Osteoblast (primary cell): ENCODE results near the gene ZNF558. TPM values are rescaled to one million over a fixed set of nuclear protein-coding genes. Genes with fewer than 3 reads are reported as not detected.

Source experiments
- DNase-seq: peaks from one replicate; pipeline ENCODE4 v3.0.0; 2011; ENCODE audit warnings: low spot score, mixed read lengths; ENCODE audit not compliant: insufficient read length; ENCODE audit errors: missing footprints
- H2AFZ ChIP-seq: 2 replicates; pipeline ENCODE4 v1.6.0; 2011; ENCODE audit warnings: mild to moderate bottlenecking, low read length
- H3K27ac ChIP-seq: 2 replicates; pipeline ENCODE4 v1.5.1; 2011; ENCODE audit warnings: mild to moderate bottlenecking, low read depth, low read length, moderate library complexity
- H3K27me3 ChIP-seq: 2 replicates; pipeline ENCODE4 v1.6.0; 2012; ENCODE audit warnings: mild to moderate bottlenecking, control low read depth, inconsistent platforms, low read length, moderate library complexity; ENCODE audit not compliant: insufficient read depth
- H3K36me3 ChIP-seq: 2 replicates; pipeline ENCODE4 v1.5.1; 2011; ENCODE audit warnings: mild to moderate bottlenecking, low read length, control low read depth, moderate library complexity; ENCODE audit not compliant: insufficient read depth
- H3K4me1 ChIP-seq: 2 replicates; pipeline ENCODE4 v1.5.1; 2011; ENCODE audit warnings: mild to moderate bottlenecking, low read length, control low read depth, moderate library complexity; ENCODE audit not compliant: insufficient read depth
- H3K4me2 ChIP-seq: 2 replicates; pipeline ENCODE4 v1.6.0; 2011; ENCODE audit warnings: mild to moderate bottlenecking, low read length; ENCODE audit not compliant: insufficient read depth
- H3K4me3 ChIP-seq: fragments of 200-600 bp; sonication (generic); 3 replicates; pipeline ENCODE4 v1.5.1; 2012; ENCODE audit warnings: mild to moderate bottlenecking, low read length, inconsistent platforms; ENCODE audit not compliant: insufficient read depth
- H3K79me2 ChIP-seq: 2 replicates; pipeline ENCODE4 v1.6.0; 2012; ENCODE audit warnings: mild to moderate bottlenecking, low read length, control low read depth, inconsistent platforms; ENCODE audit not compliant: insufficient read depth
- H3K9me3 ChIP-seq: 2 replicates; pipeline ENCODE4 v1.5.1; 2011; ENCODE audit warnings: low read depth, low read length, control low read depth
- H4K20me1 ChIP-seq: 2 replicates; pipeline ENCODE4 v1.6.0; 2012; ENCODE audit warnings: mild to moderate bottlenecking, low read length, control low read depth; ENCODE audit not compliant: insufficient read depth
- total RNA-seq: library from RNA; depleted of rRNA; stranded (reverse); fragments of >200 nt; gene quantifications from 2 replicates; pipeline ENCODE4 v1.2.3, GENCODE V29; 2012
- TF ChIP-seq, protein P1 (sequence below): IDR thresholded peaks from 2 replicates; pipeline ENCODE4 v1.5.1; 2011; ENCODE audit warnings: mild to moderate bottlenecking, low read depth, low read length, moderate library complexity; ENCODE audit errors: extremely low read depth

ZNF558 gene
- total RNA-seq, 1 donor: 24.6 TPM

DNA sequence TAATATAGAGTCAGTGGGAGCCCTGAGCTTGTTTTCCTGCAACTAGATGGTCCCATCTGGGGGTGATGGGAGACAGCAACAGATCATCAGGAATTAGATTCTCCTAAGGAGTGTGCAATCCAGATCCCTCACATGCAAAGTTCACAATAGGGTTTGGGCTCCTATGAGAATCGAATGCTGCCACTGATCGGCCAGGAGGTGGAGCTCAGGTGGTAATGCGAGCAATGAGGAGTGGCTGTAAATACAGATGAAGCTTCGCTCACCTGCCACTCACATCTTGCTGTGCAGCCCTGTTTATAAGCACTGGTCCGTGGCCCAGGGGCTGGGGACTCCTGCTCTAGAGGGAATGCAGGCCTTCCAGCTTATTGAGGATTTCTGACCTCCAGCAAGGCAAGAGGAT, 5.7 kb downstream of the ZNF558 start:
- no peak for DNase-seq
- no peaks in the 10 kb centered on the region for H3K9me3 ChIP-seq
- TF ChIP-seq, protein P1, sequence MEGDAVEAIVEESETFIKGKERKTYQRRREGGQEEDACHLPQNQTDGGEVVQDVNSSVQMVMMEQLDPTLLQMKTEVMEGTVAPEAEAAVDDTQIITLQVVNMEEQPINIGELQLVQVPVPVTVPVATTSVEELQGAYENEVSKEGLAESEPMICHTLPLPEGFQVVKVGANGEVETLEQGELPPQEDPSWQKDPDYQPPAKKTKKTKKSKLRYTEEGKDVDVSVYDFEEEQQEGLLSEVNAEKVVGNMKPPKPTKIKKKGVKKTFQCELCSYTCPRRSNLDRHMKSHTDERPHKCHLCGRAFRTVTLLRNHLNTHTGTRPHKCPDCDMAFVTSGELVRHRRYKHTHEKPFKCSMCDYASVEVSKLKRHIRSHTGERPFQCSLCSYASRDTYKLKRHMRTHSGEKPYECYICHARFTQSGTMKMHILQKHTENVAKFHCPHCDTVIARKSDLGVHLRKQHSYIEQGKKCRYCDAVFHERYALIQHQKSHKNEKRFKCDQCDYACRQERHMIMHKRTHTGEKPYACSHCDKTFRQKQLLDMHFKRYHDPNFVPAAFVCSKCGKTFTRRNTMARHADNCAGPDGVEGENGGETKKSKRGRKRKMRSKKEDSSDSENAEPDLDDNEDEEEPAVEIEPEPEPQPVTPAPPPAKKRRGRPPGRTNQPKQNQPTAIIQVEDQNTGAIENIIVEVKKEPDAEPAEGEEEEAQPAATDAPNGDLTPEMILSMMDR: no peak
- H3K4me2 ChIP-seq: no peak overlapping the region
- H2AFZ ChIP-seq: no peak overlapping the region
- H3K36me3 ChIP-seq: peaks cover 15% of the 10 kb centered on the region
- peaks cover under 1% of the 10 kb centered on the region for H3K4me1 ChIP-seq
- H3K27ac ChIP-seq: no peak overlapping the region
- no peaks in the 10 kb centered on the region for H3K79me2 ChIP-seq
- no peaks in the 10 kb centered on the region for H4K20me1 ChIP-seq
- no peak overlapping the region for H3K4me3 ChIP-seq
- no peaks in the 10 kb centered on the region for H3K27me3 ChIP-seq

DNA sequence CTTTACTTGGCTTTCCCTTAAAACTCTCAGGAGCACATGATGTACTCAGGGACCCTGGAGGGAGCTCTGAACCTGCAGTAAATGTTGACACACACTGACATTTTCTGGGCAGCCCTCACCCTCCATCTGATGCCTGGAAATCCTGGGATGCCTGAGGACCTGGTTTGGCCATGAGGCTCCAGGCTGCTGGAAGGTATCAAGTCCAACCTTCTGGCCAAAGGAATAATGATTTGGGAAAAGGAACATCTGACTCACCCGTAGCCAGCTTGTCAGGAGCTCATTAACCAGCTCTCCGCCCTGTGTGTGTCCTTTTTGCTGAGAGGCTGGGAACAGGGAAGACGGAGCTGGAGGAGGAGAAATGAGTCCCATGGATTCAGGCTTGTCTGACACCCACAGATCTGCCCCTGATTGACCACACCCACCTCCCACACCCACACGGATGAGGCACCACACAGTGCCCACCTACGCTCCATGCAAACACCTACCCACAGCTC, 10.3 kb downstream of the ZNF558 start:
- H3K27ac ChIP-seq: no peak overlapping the region
- DNase-seq: no peak
- no peak overlapping the region for H3K4me3 ChIP-seq
- H3K27me3 ChIP-seq: no peaks in the 10 kb centered on the region
- peaks cover 2% of the 10 kb centered on the region for H3K9me3 ChIP-seq
- no peaks in the 10 kb centered on the region for H3K4me1 ChIP-seq
- no peak overlapping the region for H2AFZ ChIP-seq
- H4K20me1 ChIP-seq: no peaks in the 10 kb centered on the region
- H3K36me3 ChIP-seq: peaks cover 50% of the 10 kb centered on the region
- H3K4me2 ChIP-seq: no peak overlapping the region
- TF ChIP-seq, protein P1: no peak
- no peaks in the 10 kb centered on the region for H3K79me2 ChIP-seq

DNA sequence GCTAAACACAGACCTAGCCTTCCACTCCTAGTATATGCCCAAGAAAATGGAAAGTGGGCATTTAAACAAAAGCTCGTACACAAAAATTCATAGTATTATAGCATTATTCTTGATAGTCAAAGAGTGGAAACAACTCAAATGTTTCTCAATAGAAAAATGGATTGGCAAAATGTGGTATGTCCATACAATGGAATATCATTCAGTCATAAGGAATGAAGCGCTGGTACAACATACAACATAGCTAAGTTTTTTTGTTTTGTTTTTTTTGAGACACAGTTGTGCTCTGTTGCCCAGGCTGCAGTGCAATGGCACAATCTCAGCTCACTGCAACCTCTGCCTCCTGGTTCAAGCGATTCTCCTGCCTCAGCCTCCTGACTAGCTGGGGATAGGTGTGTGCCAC, 11.9 kb downstream of the ZNF558 start:
- no peaks in the 10 kb centered on the region for H3K79me2 ChIP-seq
- H3K9me3 ChIP-seq: peaks cover 10% of the 10 kb centered on the region
- H3K27ac ChIP-seq: no peak overlapping the region
- H3K4me2 ChIP-seq: no peak overlapping the region
- no peaks in the 10 kb centered on the region for H3K27me3 ChIP-seq
- H3K36me3 ChIP-seq: peaks cover 62% of the 10 kb centered on the region
- no peak overlapping the region for H2AFZ ChIP-seq
- no peak for DNase-seq
- TF ChIP-seq, protein P1: no peak
- no peak overlapping the region for H3K4me3 ChIP-seq
- no peaks in the 10 kb centered on the region for H4K20me1 ChIP-seq
- no peaks in the 10 kb centered on the region for H3K4me1 ChIP-seq

DNA sequence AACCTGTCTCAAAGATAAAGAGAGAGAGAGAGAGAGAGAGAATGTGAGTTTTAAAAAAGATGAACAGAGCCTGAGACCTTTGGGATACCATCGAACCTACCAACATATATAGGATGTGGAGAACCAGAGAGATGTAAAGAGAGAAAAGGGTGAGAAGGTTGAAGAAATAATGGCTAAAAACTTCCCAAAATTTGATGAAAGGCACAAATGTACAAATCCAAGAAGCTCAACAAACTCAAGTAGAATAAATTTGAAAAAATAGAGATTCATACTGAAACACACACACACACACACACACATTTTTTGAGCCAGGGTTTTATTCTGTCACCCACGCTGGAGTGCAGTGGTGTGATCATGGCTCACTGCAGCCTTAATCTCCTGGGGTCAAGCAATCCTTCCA, 16.3 kb downstream of the ZNF558 start:
- Histone ChIP-seq H3K4me1 (no peaks in the 10 kb centered on the region), H3K4me3 (no peak overlapping the region), H3K4me2 (no peak overlapping the region), H3K27me3 (no peaks in the 10 kb centered on the region), H3K27ac (no peak overlapping the region), H3K36me3 (peaks cover 80% of the 10 kb centered on the region), H3K9me3 (peaks cover 37% of the 10 kb centered on the region), H4K20me1 (no peaks in the 10 kb centered on the region), H3K79me2 (no peaks in the 10 kb centered on the region), H2AFZ (no peak overlapping the region)
- DNase-seq: no peak
- TF ChIP-seq, protein P1: no peak
